Neuron (in vitro differentiated cells): Measurements from ENCODE around the gene ATP11A.

Source experiments
- H2AFZ ChIP-seq: one replicate; pipeline ENCODE4 v1.6.1; 2013; ENCODE audit warnings: low read depth, mild to moderate bottlenecking, inconsistent platforms, low read length, moderate library complexity
- H3K27me3 ChIP-seq: one replicate; pipeline ENCODE4 v1.6.1; 2013; ENCODE audit warnings: low read length; ENCODE audit not compliant: insufficient read depth
- H3K36me3 ChIP-seq: one replicate; pipeline ENCODE4 v1.6.1; 2013; ENCODE audit warnings: low read length; ENCODE audit not compliant: insufficient read depth
- H3K4me1 ChIP-seq: one replicate; pipeline ENCODE4 v1.6.1; 2013; ENCODE audit warnings: low read length; ENCODE audit not compliant: insufficient read depth
- H3K4me3 ChIP-seq: 2 replicates; pipeline ENCODE4 v1.5.1; 2013; ENCODE audit warnings: mild to moderate bottlenecking, low read length, moderate library complexity
- H3K9me3 ChIP-seq: one replicate; pipeline ENCODE4 v1.6.1; 2013; ENCODE audit warnings: low read length

The ATP11A gene

GRCh38 chr13:112732679-112733078 lies 42.8 kb downstream of the ATP11A start:
- Histone ChIP-seq H3K4me1 (peaks cover 17% of the 10 kb centered on the region), H3K4me3 (no peak overlapping the region), H3K9me3 (no peaks in the 10 kb centered on the region), H2AFZ (no peak overlapping the region), H3K27me3 (no peaks in the 10 kb centered on the region), H3K36me3 (no peaks in the 10 kb centered on the region)

- H3K9me3 ChIP-seq = no peaks in the 10 kb centered on the region
- H3K4me1 ChIP-seq = peaks cover 17% of the 10 kb centered on the region
- no peaks in the 10 kb centered on the region for H3K27me3 ChIP-seq
- H3K4me3 ChIP-seq = no peak overlapping the region
- no peaks in the 10 kb centered on the region for H3K36me3 ChIP-seq
- no peak overlapping the region for H2AFZ ChIP-seq
Measured at GRCh38 chr13:112733112-112733511, 43.3 kb downstream of the ATP11A start.

GRCh38 chr13:112733661-112734379 lies 44.0 kb downstream of the ATP11A start:
- H3K4me1 ChIP-seq = peaks cover 17% of the 10 kb centered on the region
- no peaks in the 10 kb centered on the region for H3K27me3 ChIP-seq
- H3K9me3 ChIP-seq = no peaks in the 10 kb centered on the region
- H3K4me3 ChIP-seq = no peak overlapping the region
- no peaks in the 10 kb centered on the region for H3K36me3 ChIP-seq
- no peak overlapping the region for H2AFZ ChIP-seq

DNA sequence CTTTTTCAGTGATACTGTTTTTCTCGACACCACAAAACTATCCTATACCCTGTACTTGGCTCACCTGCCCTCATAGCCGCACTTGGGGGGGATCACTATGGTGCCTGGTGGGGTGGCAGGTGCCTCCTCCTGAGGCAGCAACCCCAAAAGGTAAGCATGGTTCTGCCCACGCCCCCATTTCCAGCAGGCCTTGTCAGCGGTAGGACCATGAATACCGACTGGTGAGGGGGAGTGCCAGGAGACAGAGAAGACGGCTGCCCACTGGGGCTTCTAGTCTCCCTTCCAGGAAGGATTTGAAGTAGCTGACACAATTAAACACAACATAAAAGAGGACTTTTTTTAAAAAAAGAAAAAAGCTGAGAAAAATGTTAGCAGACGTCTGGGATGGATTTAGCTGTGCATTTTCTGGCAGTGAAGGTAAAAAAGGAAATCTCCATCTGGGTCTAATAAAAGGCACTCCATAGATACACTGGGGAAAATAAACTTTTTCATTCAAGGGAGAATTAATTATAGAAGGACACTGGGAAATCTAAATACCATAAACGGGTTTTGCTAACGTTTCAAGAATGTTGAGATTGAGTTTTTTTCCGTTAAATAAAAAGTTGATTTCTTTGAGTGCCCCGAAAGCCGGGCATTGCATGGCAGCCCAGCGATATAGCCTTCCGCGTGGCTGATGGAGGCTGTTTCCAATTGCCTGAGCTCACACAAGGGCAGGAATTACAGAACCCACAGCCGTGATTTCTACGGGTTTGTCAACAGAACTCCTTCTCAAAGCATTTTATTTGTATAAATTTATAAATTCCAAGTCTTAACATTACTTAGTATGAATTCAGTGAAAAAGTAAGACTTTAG lies 45.1 kb downstream of the ATP11A start:
- H3K27me3 ChIP-seq = no peaks in the 10 kb centered on the region
- H3K4me1 ChIP-seq = peaks cover 17% of the 10 kb centered on the region
- no peaks in the 10 kb centered on the region for H3K36me3 ChIP-seq
- no peak overlapping the region for H2AFZ ChIP-seq
- no peak overlapping the region for H3K4me3 ChIP-seq
- H3K9me3 ChIP-seq = no peaks in the 10 kb centered on the region

DNA sequence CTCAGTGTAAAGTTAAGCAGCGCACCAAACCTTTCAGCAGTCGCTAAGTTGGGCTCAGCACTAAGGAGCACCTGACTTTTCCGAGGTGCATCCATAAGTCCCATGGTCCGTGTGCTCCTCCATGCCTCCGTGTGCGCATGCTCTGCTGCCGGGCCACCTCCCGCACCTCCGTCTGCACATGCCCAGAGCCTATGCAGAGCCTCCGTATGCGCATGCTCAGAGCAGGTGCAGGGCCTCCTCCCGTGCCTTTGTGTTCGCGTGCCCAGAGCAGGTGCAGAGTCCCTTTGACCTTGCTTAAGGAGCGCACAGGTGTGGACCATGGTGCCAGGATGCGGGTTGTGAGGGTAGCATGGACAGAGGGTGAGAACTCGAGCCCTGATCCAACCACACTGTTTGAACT lies 46.0 kb downstream of the ATP11A start:
- Histone ChIP-seq H3K9me3 (no peaks in the 10 kb centered on the region), H3K4me1 (peaks cover 17% of the 10 kb centered on the region), H2AFZ (no peak overlapping the region), H3K36me3 (no peaks in the 10 kb centered on the region), H3K27me3 (no peaks in the 10 kb centered on the region), H3K4me3 (no peak overlapping the region)

DNA sequence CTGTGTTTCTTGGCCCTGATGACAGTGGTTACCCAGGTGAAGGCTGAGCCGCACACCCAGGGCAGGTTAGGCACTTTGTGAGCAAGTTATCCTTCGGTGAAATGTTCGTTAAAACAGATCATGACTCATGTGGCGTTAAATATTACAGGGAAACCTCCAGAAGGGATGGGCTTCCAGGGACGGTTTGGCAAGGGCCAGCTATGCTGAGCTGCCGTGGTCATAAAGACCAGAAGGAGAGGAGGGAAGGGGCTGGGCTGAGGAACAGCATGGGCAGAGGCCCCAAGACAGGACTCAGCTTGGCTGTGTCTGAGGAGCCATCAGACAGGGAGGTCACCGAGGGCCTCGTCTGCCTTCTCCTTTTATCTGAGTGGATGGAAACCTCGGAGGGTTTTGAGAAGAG lies 47.5 kb downstream of the ATP11A start:
- Histone ChIP-seq H3K4me3 (no peak overlapping the region), H2AFZ (no peak overlapping the region), H3K9me3 (no peaks in the 10 kb centered on the region), H3K4me1 (peaks cover 17% of the 10 kb centered on the region), H3K36me3 (no peaks in the 10 kb centered on the region), H3K27me3 (no peaks in the 10 kb centered on the region)

DNA sequence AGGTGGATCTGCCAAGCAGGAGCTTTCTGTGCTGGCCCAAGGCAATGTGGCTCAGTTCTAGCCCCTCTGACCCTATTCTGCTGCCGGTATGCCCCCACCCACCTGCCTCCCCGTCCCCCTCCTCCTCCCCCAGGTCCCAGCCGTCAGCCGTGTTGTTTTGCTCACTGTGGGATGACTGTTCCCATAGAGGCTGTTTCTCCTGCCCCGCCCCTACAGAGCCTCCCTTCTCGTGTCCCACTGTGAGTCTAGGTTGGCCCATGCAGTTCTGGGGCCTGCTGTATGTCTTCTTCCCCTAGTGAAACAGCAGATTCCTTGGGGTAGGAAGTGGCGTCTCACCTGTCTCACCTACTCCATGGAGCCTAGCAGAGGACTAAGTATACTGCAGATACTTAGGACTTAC lies 48.8 kb downstream of the ATP11A start:
- no peaks in the 10 kb centered on the region for H3K36me3 ChIP-seq
- H3K4me3 ChIP-seq = no peak overlapping the region
- peaks cover 11% of the 10 kb centered on the region for H3K4me1 ChIP-seq
- H3K9me3 ChIP-seq = no peaks in the 10 kb centered on the region
- no peak overlapping the region for H2AFZ ChIP-seq
- H3K27me3 ChIP-seq = no peaks in the 10 kb centered on the region

GRCh38 chr13:112740502-112741131 lies 50.8 kb downstream of the ATP11A start:
- Histone ChIP-seq H3K4me1 (no peaks in the 10 kb centered on the region), H3K4me3 (no peak overlapping the region), H2AFZ (no peak overlapping the region), H3K9me3 (no peaks in the 10 kb centered on the region), H3K27me3 (no peaks in the 10 kb centered on the region), H3K36me3 (no peaks in the 10 kb centered on the region)

- Histone ChIP-seq H3K27me3 (no peaks in the 10 kb centered on the region), H3K9me3 (no peaks in the 10 kb centered on the region), H3K4me1 (no peaks in the 10 kb centered on the region), H3K36me3 (no peaks in the 10 kb centered on the region), H3K4me3 (no peak overlapping the region), H2AFZ (no peak overlapping the region)
Measured at GRCh38 chr13:112741185-112741755, 51.4 kb downstream of the ATP11A start.

DNA sequence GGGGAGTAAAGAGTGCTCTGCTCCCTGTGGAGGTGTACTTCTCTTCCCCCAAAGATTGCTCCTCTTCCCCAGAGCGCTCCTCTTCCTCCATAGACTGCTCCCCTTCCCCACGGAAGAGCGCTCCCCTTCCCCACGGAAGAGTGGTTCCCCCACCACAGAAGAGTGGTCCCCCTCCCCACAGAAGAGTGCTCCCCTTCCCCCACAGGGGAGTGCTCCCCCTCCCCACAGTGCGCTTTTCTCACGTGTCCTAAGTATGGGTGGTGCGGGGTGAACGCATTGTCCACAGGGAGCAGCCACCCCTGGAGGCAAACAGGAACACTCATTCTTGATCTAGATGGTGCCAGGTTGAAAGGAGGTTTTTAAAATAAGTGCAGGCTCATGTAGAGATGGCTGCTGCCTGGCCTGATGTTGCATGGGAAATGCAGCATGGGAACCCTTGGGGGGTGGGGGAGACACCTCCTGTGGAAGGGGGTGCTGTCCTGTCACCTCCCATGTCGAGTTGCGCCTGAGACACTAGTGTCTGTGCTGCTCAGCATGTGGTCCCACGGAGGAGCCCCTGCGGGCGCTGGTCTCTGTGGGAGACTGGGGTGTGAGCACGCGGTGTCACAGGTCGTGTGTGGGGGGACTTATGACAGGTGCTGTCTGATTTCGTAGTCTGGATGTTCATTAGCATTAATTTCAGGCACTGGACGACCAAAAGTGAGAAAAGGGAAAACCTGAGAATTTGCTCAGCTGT lies 52.2 kb downstream of the ATP11A start:
- H3K4me3 ChIP-seq = no peak overlapping the region
- H3K9me3 ChIP-seq = no peaks in the 10 kb centered on the region
- no peak overlapping the region for H2AFZ ChIP-seq
- H3K4me1 ChIP-seq = no peaks in the 10 kb centered on the region
- H3K27me3 ChIP-seq = no peaks in the 10 kb centered on the region
- H3K36me3 ChIP-seq = no peaks in the 10 kb centered on the region

DNA sequence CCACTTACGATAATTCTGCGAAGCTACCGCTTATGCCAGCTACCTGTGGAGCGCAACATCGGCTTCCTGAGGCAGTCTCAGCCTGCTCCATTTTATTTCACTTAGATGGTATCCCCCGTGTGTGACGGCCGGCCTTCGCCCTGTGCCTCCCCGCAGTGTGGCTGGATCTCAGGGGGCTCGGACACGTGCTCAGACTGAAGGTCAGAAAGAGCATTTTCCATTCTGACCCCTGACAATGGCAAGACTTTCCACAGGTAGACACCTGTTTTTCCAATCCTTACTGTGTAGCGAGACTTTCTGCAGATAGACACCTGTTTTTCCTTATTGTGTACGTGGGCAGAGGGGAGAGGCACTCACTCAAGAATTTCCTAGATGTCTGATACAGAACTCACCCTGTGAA lies 52.7 kb downstream of the ATP11A start:
- no peaks in the 10 kb centered on the region for H3K9me3 ChIP-seq
- H3K4me3 ChIP-seq = no peak overlapping the region

DNA sequence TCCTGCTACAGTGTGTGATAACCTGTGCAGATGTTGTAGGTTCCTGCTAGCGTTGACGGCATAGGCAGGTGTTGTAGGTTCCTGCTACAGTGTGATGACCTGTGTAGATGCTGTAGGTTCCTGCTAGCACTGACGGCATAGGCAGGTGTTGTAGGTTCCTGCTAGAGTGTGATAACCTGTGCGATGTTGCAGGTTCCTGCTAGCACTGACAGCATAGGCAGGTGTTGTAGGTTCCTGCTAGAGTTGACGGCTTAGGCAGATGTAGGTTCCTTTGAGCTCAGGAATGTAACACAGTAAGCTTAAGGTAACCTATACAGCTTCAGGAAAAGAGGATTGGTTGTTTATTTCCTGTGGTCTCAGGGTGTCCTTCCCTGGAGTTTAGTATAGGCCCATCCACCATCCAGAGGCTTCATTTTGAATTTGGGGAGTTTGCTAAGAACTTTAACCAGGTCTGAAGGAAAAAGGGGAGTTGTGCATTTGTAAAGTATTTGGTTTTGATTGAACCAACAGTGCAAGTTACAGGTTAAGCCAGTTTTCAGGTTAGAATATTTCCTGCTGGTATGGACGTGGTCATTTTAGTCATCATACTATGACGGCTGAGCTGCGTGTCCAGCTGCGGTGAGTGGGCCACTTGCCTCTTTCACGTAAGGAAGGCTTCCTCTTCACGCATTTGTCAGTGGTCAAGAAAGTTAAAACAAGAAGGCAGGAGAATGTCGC lies 53.8 kb downstream of the ATP11A start:
- no peak overlapping the region for H3K4me3 ChIP-seq
- H3K9me3 ChIP-seq = no peaks in the 10 kb centered on the region
- H2AFZ ChIP-seq = no peak overlapping the region
- no peaks in the 10 kb centered on the region for H3K4me1 ChIP-seq
- H3K27me3 ChIP-seq = no peaks in the 10 kb centered on the region
- H3K36me3 ChIP-seq = no peaks in the 10 kb centered on the region

More for the DNA sequence above, 52.7 kb downstream of the ATP11A start:
- no peak overlapping the region for H2AFZ ChIP-seq
- no peaks in the 10 kb centered on the region for H3K4me1 ChIP-seq
- H3K36me3 ChIP-seq = no peaks in the 10 kb centered on the region
- H3K27me3 ChIP-seq = no peaks in the 10 kb centered on the region
